HG03175 (cell line): ENCODE results near the gene CA5A.
"Not testable (repeated sequence)": the region's sequence is repeated elsewhere in the genome, so short reads cannot be mapped to it uniquely, and the experiment has no call there.

Experiments
- ATAC-seq: cut with Tn5 transposase; IDR thresholded peaks from one replicate; pipeline ENCODE4 v1.9.1; 2021; ENCODE audit warnings: mild to moderate bottlenecking, moderate library complexity; ENCODE audit not compliant: unreplicated experiment

CA5A gene

DNA sequence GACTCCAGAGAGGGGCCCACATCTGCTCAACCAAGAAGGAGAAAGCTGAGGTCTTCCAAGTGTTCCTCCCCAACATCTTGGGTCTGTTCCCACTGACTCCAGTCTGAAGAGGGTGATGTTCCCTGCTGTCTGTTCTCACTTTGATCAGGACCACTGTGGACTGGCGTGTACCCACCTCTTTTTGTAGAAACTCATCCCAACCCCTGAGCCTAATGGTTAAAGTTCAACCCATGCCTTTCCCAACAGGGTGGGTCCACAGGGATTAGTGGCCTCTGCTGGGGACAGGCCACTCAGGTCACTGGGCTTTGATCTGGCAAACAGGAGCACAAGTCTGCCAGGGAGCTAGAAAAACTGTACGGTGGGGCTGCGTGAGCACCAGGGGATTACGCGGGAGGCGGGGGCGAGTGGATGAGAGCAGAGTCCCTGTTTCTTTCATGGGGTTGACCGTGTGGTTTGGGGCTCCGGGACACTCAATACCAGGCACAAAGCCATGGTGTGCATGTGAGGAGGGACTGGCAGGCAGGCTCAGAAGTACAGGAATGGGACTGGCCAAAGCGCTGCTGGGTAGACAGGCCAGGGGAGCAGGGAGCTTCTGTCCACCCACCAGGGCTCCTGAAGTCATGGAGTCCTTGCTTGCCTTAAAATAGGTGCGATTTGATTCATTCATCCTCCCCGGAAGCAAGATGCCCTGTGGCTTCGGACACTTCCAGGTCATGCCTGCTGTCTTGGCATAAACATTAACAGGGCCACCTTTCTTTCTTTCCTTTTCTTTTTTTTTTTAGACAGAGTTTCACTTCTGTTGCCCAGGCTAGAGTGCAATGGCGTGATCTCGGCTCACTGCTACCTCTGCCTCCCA is at the start of gene CA5A:
TSS of gene CA5A (minus strand) at position 155 of the 856 bp plus-strand sequence. CDS start at position 76, 79 bp downstream.
- ATAC-seq, result no peak

DNA sequence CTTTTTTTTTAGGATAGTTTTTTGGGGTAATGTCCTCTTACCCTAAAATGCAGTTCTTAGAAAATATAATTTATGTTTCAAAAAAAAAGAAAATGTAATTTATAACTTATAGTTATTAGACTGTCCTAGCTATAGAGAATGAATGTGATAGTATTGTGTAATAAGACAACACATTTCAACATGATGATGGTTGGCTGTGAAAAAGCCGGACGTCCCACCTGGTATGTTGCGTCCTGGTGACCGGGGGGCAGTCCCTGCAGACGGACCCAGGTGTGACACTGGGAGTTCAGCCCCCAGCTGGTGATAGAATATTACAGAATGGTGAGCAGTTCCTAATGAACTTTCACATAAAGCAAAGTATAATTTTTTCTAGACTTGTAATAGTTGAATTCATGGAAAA is 49.2 kb upstream of the CA5A start:
- ATAC-seq, result not testable (repeated sequence)

DNA sequence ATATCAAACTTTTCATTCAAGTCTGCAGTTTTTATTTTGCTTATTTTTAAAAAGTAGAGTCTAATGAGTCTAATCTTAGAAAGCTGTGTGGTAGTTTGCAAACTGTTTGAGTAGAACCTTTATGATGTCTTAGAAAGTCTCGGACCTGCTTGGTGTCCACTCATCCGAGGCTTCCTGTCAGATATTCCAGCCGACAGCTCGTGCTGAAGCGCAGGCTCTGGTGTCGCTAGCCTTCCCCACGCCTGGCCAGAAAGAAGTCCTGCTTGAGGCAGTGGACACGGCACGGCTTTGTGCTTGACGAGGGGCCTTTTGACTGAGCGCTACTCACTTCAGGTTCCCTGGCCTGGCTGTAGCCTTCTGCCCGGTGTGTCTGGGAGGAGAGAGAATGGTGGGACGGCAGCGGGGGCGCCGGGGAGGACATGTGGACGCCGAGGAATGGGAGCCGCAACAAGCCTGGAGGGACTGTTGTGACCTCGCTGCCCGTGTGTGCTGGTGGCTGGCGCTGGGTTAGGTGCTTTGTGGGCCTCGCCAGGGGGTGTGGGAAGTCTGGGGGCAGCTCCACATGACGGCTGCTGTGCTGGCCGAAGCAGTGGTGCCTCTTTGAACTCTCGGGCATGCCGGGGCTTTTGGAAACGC is 48.4 kb upstream of the CA5A start:
- ATAC-seq, result no peak

DNA sequence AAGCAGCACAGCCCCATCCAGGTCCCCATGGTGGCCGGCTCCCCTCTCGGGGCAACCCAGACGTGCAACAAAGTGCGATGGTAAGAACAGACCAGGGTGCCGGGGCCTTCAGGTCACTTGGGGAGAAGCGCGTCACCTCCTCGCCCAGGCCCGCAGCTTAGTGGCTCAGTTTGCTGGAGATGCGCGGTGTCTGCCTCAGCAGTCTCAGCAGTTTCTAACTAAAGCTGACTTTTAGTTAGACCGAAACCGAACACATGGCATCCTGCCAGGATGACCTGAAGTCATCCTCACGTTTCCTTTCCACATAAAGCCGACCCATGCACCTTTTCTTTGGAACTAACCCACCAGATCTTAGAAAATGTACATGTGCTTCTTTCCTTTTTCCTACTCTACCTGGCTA is 47.9 kb upstream of the CA5A start:
- ATAC-seq, result not testable (repeated sequence)

DNA sequence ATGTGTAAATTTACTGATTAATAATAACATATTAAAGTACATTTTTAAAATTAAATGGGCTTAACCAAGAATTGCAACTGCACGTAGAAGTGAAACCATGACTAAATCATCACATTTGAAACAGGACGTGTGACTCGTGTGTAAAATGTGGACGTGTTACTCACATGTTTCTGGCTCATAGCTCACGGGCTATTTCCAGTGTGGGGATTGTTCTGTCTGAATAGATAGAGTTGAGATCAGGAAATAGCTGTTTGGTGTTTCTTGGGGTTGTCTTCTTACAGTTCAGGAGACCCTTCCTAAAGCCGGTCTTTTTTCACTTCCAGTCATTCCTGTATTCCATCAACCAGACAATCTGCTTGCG is 47.4 kb upstream of the CA5A start:
- not testable (repeated sequence) for ATAC-seq

DNA sequence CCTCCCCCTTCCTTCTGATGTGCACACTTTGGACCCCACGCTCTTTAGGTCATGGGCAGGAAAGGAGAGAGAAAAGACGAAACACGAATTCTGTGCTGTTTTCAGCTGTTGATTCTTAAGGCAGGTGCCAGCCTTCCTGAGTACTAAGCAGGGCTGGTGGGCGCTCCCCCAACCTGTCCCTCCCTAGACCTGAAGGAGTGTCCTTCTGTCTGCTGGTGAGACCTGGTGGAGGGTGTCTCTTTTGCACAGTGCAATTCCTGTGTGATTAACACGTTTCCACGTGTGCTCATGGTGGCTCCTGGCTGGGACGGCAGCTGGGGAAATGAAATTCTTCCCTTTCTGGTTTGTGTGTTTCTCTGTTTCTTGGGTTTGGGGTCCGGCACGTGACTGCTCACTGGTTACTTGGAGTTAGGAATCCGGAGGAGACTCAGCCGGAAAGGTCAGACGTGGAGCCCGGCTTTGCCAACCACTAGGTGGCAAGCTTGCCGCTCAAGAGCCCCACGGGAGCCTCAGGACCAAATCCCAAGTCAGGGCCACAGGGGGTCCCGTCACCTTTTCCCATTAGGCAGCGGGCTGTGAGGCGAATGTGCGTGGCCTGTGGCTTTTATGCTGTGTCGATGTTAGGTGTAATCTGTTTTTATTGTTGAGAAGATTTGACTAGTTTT is 46.9 kb upstream of the CA5A start:
- ATAC-seq, result not testable (repeated sequence)

DNA sequence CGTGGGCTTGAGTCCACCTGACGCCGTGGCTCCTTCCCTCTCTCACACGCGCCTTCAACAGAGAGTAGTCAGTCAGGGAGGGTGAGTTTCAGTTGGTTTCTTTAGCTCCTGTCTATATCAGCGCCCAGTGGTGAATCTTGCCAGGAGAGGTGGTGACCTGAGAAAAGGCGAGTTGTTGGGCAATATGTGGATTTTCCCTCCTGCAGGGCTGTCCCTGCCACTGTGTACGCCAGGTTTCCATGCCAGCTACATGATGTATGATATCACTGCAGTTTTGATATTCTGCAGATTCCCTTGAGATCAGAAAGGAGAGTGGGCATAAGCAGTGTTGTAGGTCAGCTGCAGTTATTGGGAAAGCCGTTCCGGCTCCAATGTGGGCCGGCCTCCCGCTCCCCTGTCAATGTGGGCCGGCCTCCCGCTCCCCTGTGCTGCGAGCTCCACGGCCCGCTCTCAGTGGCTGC is 46.3 kb upstream of the CA5A start:
- ATAC-seq, result no peak

DNA sequence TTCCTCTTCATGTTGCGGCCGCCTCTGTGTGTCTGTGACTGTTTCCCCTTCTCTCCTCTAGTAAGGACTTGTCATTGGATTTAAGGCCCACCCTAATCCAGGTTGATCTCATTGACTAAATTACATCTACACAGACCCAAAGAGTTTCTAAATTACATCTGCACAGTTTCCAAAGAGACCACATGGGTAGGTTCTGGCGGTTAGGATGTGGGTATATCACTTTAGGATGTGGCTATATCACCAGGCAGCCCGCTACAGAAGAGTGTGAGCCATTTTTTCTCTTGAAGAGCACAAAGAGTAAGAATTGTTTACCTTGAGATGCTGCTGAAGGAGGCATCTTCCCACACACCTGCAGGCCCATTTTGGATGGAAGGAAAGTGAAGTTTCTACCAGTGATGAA is 45.0 kb upstream of the CA5A start:
- ATAC-seq, result not testable (repeated sequence)

DNA sequence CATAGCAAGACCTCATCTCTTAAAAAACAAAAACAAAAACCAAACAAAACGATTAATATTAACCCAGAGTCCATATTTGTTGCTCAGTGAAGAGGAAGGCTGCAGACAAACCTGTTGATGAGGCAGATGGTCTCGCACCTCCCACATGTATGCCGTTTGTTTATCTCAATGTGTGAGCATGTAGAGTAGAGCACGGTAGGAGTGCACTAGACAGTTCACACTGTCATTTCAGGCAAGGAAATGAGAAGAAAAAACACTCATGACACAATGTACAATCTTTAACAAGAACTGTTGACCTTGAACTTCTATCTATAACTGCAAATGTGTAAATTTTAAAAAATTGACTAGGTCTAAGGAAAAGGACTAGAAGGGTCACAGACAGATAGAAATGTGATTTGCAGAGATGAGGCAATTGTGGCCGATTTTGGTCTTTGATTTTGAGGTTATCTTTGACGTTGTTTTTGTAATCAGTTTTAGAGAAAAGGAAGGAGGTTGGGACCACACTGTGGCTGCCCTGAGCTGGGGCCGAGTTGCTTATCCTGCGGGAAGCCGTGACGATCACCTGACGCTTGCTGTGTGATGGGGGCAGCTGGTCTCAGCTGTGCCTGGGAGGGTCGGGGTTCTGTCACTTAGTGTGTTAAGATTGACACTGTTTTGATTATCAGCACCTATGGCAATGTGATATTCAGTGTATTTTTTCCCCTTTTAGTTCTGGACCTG is 43.7 kb upstream of the CA5A start:
- ATAC-seq, result not testable (repeated sequence)

DNA sequence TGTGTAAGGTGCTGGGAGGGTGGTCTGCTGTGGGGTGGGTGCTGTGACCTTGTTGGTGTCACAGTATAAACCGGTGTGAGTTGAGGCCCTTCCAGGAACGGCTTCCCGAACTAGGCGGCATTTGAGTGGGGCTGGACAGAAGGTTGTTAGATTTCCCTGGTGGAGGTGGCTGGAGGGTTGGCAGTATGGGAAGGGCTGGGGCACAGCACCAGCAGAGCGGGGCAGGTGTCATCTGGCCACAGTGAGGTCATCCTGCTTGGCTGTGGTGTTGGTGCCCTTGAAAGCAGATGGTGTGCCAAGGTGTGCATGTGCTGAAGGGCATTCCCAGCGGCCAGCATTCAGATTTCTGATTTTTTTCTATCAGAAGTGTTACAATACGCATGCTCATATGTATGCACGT is 43.0 kb upstream of the CA5A start:
- ATAC-seq, result no peak

DNA sequence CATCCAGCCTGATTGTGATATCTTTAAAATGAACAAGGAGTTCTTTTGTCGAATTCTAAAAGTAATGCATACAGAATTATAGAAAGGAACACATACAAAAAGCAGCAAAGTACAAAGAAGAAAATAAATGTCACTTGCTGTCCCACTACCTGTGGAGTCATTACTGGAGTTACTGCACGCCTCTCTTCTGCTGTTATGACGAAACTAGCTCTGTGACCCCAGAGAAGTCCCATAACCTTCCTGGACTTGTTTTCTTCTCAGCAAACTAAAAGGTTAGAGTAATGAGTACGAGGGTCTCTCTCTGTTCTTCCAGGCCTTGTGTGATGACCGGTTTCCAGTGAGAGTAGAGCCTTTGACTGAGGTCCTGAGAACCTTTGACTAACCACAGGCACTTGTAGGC is 41.8 kb upstream of the CA5A start:
- no peak for ATAC-seq

DNA sequence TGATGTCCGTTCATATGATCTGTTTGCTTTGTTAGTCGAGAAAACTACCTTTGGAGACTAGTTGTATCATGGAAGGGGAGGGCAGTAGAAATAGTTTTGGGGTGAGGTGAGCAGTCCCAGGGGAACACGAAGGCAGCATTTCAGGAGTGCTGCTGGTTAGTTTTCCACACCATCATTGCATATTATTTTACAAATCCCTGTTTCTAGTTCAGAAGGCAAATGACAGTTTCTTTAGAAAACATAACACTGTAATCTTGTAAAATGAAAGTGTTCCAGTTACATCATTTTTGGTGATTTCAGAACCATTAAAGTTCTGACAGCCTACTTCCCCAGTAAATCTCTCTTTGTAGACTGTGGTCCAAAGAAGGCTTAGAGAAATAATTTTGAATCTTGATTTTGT is 40.3 kb upstream of the CA5A start:
- ATAC-seq, result no peak

DNA sequence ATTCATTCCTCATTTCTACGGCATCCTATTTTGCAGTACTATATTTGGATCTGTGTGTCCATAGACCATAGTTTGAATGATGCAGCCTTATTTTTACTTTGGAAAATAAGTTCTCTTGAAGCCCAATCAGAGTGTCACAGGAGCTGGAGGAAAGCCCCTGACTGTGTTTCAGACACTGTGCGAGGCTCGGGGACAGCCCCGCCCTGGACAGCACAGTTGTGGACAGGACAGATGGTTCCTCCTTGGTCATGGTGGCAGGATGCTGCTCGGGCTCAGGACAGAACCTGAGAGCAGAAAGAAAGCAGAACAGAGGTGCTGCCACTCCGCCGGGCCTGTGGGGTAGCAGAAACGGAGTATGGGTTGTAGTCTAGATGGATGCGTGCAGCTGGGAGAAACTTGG is 37.8 kb upstream of the CA5A start:
- no peak for ATAC-seq

DNA sequence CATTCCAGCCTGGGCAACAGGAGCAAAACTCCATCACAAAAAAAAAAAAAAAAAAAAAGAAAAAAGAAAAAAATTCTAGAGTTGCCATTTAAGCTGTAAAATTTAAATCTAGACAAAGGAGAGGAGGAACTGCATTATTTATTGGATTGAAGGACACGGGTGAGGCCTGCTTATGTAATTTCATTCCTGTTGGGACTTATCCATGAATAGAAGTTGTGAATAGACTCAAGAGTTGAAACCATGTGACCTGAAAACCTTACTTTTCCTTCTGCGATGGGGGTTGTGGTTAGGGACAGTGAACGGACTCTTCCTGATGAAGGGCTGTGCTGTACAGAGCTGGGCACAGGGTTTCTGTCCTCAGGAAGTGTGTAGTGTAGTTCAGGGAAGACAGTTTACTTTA is 37.4 kb upstream of the CA5A start:
- no peak for ATAC-seq

DNA sequence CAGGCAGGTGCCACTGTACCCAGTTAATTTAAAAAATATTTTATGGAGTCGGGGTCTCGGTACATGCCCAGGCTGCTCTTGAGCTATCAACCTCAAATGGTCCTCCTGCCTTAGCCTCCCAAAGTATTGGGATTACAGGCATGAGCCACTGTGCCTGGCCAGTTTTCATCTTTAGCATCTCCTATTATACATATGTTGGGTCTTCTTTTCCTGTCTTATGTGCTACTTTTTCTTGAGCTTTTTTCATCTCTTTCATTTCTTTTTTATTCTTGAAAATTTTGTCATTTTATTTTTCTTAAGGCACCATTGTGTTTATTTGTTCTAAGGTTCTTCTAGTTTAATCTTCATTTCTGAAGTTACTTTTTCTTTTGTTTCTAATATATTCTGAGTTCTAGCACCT is 35.6 kb upstream of the CA5A start:
- ATAC-seq, result no peak

DNA sequence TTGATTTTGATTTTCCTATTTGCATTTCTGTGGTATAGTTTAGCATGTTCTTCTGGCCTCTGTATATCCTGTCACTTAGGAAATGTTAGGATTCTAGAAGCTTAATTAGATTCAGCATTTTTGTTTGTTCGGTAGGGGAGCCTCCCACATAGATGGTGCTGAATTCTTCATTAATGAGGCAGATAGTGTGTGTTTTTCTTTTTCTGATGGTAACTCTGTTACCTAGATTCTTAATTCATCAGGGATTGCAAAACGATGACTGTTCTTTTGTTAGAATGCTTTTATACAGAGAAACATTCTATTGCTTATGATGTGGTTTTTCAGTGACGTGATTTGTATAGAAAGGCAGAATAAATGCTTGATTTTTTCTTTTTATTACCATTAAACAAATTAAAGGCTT is 33.9 kb upstream of the CA5A start:
- no peak for ATAC-seq

DNA sequence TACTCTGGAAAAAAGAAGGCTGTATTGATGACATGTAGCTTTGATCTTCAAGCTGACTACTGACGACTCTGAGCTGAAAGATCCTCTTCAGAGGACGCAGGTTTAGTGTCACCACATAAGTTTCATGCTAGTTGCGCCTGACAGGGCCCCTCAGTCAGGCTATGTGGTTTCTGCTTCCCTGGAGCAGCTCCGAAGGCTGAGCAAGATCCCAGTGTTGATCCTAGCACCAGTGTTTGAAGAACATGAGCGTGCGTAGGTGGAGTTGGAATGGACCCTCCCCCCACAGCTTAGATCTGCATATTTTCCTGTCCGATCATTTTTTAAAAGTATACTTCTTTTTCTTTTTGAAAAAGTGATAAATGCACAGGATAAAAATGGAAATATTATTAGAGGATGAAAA is 32.2 kb upstream of the CA5A start:
- no peak for ATAC-seq

DNA sequence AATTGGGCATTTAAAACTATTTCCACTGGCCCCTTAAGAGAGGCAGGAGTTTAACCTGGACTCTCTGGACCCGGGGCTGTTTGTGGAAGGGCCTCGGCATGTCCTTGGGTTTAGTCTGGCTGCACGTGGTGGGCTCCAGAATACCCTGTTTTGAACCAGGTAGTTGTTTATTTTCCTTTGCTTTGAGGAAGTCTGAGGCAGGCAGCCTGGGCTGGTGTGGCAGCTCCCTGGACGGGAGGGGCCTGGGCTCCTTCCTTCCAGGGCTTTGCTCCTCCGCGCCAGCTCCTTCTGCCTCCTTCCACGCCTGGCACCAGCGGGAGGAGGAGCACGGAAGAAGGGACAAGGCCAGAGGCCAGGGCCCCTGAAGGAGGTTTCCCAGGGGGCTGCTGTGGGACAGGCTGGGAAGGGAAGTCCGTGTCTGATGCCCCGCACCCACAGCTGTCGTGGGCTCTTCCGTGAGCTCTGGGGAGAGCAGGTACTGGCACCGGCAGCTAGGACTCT is 30.4 kb upstream of the CA5A start:
- ATAC-seq, result no peak

DNA sequence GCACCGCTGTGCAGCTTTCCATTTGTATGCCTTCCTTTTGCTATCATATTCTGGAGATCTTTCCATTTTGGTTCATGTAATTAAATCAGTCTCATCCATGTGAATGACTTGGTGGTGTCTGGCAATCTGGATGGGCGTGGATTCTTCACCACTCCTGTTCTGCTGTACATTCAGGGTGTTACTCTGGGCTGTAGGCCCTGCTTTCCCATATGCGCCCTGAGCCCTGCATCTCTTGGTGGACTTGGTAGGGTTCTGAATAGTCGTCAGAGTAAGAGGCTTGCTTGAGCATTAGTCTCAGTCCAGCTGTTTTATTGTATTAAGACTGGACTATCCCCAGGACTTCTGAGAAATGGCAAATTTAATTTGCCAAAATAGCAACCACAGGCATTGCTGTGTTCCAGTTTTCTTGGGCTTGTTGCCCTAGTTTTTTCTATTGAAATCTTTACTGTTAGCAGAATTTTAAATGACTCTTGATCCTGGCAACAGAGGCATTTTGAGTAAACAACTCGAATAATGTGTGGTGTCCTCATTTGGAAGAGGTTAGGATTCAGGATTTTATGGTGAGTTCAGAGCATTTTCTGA is 29.8 kb upstream of the CA5A start:
- ATAC-seq, result no peak

DNA sequence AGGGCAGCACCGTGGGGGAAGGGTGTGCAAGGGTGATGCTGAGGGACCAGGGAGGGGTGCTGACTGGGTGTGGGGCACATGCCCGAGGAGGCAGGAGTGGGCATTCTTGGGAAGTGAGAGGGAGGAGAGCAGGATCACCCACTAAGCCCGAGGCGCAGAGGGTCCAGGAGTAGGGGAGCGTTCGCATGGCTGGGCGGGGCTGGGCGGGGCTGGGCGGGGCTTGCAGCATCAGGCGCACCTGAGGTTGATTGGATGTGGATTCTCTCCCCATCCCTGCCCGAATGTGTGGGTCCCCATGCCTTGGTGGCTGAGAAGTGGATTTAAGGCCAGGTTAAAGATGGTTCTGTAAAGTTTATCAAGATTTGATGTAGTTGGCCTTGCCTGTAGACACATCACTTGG is 29.1 kb upstream of the CA5A start:
- no peak for ATAC-seq
